ENCODE measurements around the gene FBXO15. TPM values are rescaled to one million over a fixed set of nuclear protein-coding genes. Genes with fewer than 3 reads are reported as not detected.

FBXO15 gene
- total RNA-seq, 4 donors from 2014 or later = not detected

- Histone ChIP-seq H3K4me1 (no peaks in the 10 kb centered on the region), H3K27ac (no peak overlapping the region), H3K27me3 (no peaks in the 10 kb centered on the region), H3K4me3 (no peak overlapping the region), H3K36me3 (no peaks in the 10 kb centered on the region), H3K9me3 (no peaks in the 10 kb centered on the region)
- TF ChIP-seq CTCF (IDR thresholded peaks at IDR 0.05 in 4 of 5, conservative IDR thresholded peaks at IDR 0.05 in 1 of 5) (no peak), POLR2A (IDR thresholded peaks at IDR 0.05) (no peak)
- in situ Hi-C loops (cut with MboI; ENCODE audit: low sequenced_read_pairs in 4 of 4) = no loop called here
- intact Hi-C loops (cut with DNase I; ENCODE audit: low total_unique reads) = no loop called here
- no peak for ATAC-seq
- no peak for DNase-seq
Measured at GRCh38 chr18:74131124-74131523, 16.5 kb downstream of the FBXO15 start.

GRCh38 chr18:74128159-74128558 is 19.5 kb downstream of the FBXO15 start:
- H3K9me3 ChIP-seq = no peaks in the 10 kb centered on the region
- intact Hi-C loops (cut with DNase I; ENCODE audit: low total_unique reads) = no loop called here
- DNase-seq (no peak), ATAC-seq (no peak)
- no peaks in the 10 kb centered on the region for H3K4me1 ChIP-seq
- in situ Hi-C loops (cut with MboI; ENCODE audit: low sequenced_read_pairs in 4 of 4) = no loop called here
- no peak overlapping the region for H3K27ac ChIP-seq
- no peaks in the 10 kb centered on the region for H3K27me3 ChIP-seq
- H3K36me3 ChIP-seq = no peaks in the 10 kb centered on the region
- no peak overlapping the region for H3K4me3 ChIP-seq
- TF ChIP-seq POLR2A (IDR thresholded peaks at IDR 0.05) (no peak), CTCF (IDR thresholded peaks at IDR 0.05 in 4 of 5, conservative IDR thresholded peaks at IDR 0.05 in 1 of 5) (no peak)

- DNase-seq (no peak), ATAC-seq (no peak)
- TF ChIP-seq POLR2A (IDR thresholded peaks at IDR 0.05) = no peak
- no peak for TF ChIP-seq CTCF (IDR thresholded peaks at IDR 0.05 in 4 of 5, conservative IDR thresholded peaks at IDR 0.05 in 1 of 5)
- no peak overlapping the region for H3K27ac ChIP-seq
- no peaks in the 10 kb centered on the region for H3K4me1 ChIP-seq
- intact Hi-C loops (cut with DNase I; ENCODE audit: low total_unique reads) = no loop called here
- no peaks in the 10 kb centered on the region for H3K27me3 ChIP-seq
- no peak overlapping the region for H3K4me3 ChIP-seq
- no peaks in the 10 kb centered on the region for H3K9me3 ChIP-seq
- H3K36me3 ChIP-seq = no peaks in the 10 kb centered on the region
- in situ Hi-C loops (cut with MboI; ENCODE audit: low sequenced_read_pairs in 4 of 4) = no loop called here
Measured at GRCh38 chr18:74126684-74127655, 20.7 kb downstream of the FBXO15 start.

- H3K36me3 ChIP-seq = no peaks in the 10 kb centered on the region
- H3K4me1 ChIP-seq = no peaks in the 10 kb centered on the region
- in situ Hi-C loops (cut with MboI; ENCODE audit: low sequenced_read_pairs in 4 of 4) = no loop called here
- H3K9me3 ChIP-seq = no peaks in the 10 kb centered on the region
- DNase-seq = no peak
- intact Hi-C loops (cut with DNase I; ENCODE audit: low total_unique reads) = no loop called here
- TF ChIP-seq CTCF (IDR thresholded peaks at IDR 0.05 in 4 of 5, conservative IDR thresholded peaks at IDR 0.05 in 1 of 5) (no peak), POLR2A (IDR thresholded peaks at IDR 0.05) (no peak)
- H3K4me3 ChIP-seq = no peak overlapping the region
- H3K27me3 ChIP-seq = no peaks in the 10 kb centered on the region
- no peak overlapping the region for H3K27ac ChIP-seq
- ATAC-seq = no peak
Measured at GRCh38 chr18:74124642-74125041, 23.0 kb downstream of the FBXO15 start.
